GM19240 (cell line): ENCODE measurements around the gene ANTXR2.
"Not testable (repeated sequence)": the region's sequence is repeated elsewhere in the genome, so short reads cannot be mapped to it uniquely, and the experiment has no call there.

ENCODE experiments used
- DNase-seq: peaks from one replicate; pipeline ENCODE4 v3.0.0; 2011; ENCODE audit warnings: low spot score; ENCODE audit not compliant: insufficient read length

ANTXR2 gene

DNA sequence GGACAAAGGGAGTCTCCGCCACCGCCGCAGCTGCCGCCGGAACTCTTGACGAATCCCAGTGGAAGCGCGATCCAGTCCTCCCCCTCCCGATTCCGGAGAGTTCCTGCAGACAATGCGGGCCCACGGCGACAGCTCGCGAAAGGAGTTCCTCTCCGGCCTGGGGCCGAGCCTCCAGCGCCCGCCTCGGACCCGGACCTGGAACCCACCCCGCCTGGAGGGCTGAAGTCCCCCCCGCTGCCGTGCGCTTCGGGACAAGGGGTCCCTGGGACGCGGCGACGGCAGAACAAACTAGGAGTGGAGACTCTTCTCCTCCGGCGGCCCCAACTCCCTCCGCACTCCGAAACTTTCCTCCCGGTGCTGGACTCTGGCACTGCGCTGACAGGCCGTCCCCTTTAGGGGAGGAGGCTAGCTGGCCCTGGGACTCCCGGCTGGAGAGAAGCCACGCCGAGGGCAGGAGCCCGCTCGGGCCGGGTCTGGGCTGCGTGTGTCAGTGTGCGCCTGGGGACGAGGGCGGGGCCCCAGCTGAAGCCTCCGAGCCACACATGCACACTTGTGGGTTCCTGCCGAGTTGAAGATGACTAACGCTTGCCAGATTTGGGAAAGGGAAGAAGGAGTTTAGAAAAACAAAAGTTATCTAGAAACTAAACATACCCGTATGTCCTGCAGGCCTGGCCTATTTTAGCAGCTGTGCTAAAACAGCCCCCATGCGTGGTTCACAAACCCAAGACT lies at the start of gene ANTXR2:
Gene ANTXR2, minus strand, starts transcription at position 486 of the 729 bp plus-strand sequence. CDS start 669 bp downstream, outside the sequence.
- no peak for DNase-seq

DNA sequence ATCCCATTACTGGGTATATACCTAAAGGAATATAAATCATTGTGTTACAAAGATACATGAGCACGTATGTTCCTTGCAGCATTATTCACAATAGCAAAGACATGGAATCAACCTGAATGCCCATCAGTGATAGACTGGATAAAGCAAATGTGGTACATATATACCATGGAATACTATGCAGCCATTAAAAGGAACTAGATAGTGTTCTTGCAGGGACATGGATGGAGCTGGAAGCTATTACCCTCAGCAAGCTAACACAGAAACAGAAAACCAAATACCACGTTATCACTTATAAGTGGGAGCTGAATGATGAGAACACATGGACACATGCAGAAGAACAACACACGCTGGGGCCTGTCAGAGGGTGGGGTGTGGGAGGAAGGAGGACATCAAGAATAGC lies 48.8 kb upstream of the ANTXR2 start:
- DNase-seq: not testable (repeated sequence)

DNA sequence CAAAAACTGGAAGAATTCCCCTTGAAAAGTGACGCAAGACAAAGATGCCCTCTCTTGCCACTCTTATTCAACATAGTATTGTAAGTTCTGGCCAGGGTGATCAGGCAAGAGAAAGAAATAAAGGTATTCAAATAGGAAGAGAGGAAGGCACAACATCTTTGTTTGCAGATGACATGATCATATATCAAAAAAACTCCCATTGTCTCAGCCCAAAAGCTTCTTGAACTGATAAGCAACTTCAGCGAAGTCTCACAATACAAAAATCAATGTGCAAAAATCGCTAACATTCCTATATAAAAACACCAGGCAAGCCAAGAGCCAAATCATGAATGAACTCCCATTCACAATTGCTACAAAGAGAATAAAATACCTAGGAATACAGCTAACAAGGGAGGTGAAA lies 46.6 kb upstream of the ANTXR2 start:
- DNase-seq: not testable (repeated sequence)

DNA sequence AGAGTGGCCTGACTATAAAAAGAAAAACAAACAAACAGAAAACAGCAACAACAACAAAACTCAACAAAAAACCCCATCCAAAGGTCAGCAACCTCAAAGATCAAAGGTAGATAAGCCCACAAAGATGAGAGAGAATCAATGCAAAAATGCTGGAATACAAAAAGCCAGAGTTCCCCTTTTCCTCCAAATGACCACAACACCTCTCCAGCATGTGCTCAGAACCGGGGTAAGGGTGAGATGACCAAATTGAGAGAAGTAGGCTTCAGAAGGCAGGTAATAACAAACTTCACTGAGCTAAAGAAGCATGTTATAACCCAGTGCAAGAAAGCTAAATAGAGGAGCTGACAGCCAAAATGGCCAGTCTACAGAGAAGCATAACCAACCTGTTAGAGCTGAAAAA lies 43.5 kb upstream of the ANTXR2 start:
- DNase-seq: no peak

DNA sequence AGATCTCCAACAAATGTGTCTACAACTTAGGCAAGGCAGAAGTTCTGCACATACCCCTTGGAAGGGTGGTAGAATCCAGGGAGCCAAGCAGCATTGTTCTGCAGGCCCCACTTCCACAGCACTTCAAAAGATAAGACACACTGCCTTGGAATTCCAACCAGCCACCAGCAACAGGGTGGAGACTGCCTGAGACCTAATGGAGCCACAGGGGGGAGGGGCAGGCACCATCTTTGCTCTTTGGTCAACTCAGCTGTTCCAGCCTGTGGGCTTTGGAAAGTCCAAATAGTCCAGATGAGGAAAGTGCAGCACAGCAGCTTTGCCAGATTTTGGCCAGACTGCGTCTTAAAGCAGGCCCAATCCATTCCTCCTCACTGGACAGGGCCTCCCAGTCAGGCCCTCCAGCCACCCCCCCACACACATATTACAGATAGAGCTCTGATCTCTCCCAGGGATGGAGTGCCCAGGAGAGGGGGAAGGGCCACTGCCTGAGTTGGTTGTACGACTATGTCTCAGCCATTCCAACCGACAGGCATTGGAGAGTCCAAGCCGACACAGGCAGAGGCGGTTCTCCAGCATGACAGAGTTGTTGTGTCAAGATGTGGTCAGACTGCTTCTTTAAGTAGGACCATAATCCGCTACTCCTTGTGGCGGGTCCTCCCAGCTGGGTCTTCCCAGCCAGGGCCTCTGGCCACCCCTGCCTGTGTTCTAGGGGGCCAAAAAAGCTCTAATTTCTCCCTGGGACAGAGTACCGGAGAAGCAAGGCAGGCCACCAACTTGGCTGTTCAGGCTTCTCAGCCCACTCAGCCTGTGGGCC lies 42.5 kb upstream of the ANTXR2 start:
- no peak for DNase-seq

DNA sequence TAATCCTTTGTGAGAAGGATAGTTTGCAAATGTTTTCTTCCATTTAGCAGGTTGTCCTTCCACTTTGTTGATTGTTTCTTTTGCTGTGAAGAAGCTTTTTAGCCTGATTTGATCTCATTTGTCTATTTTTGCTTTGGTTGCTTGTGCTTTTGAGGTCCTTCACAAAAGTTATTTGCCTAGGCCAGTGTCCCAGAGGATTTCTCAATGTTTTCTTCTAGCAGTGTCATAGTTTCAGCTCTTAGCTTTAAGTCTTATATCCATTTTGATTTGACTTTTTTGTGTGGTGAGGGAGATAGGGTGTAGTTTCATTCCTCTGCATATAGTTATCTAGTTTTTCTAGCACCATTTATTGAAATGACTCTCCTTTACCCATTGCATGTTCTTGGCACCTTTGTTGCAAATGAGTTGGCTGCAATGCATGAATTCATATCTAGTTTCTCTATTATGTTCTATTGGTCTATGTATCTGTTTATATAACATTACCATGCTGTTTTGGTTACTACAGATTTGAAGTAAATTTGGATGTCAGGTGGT lies 41.8 kb upstream of the ANTXR2 start:
- no peak for DNase-seq

DNA sequence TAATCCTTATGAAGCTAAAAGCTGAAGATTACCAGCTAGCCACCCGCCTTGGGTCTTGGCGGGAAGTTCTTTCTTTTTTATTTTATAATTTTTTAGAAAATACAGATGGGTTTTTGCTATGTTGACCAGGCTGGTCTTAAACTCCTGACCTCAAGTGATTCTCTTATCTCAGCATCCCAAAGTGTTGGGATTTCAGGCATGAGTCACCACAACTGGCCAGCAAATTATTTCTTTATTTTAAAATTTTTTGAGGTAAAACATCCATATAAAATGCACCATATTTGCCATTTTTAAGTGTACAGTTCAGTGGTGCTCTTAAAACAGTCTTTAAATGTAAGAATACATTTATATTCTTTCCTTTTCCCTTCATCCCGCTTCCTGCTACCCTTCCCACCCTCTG lies 40.6 kb upstream of the ANTXR2 start:
- no peak for DNase-seq

DNA sequence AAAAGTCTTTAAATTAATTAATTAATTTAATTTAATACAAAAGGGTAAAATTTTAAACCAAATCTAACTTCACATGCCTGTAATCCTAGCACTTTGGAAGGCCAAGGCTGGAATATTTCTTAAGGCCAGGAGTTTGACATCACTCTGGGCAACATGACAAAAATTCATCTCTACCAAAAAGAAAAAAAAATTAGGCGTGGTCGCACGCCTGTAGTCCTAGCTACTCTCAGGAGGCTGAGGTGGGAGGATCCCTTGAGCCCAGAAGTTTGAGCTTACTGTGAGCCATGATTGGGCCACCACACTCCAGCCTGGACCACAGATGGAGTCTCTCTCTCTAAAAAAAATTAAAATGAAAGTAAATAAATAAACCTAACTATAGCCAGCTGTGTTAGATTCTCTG lies 39.2 kb upstream of the ANTXR2 start:
- DNase-seq: no peak

DNA sequence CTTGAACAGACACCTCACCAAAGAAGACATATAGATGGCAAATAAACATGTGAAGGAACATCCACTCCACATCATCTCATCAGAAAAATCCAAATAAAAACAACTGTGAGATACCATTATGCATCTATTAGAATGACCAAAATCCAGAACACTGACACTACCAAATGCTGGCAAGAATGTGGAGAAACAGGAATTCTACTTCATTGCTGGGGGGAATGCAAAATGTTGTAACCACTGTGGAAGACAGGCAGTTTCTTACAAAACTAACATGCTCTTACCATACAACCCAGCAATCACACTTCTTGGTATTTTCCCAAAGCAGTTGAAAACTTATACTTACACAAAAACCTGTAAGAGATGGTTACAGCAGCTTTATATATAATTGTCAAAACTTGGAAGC lies 38.2 kb upstream of the ANTXR2 start:
- DNase-seq: no peak

DNA sequence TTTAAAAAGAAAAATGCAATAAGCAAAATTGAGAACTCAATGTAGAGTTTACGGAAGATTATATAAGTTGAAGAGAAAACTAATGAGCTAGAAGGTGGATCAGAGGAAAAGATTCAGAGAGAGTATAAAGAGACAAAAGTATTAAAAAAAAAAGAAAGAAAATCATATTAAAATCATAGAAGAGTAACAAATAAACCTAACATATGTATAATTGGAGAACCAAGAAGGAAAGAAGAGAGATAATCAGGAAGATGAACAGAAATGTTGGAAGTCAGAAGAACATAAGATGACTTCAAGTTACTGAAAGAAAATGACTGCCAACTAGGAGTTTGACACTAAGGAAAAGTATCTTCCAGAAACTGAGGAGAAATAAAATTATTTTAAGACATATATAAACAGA lies 34.3 kb upstream of the ANTXR2 start:
- DNase-seq: no peak

DNA sequence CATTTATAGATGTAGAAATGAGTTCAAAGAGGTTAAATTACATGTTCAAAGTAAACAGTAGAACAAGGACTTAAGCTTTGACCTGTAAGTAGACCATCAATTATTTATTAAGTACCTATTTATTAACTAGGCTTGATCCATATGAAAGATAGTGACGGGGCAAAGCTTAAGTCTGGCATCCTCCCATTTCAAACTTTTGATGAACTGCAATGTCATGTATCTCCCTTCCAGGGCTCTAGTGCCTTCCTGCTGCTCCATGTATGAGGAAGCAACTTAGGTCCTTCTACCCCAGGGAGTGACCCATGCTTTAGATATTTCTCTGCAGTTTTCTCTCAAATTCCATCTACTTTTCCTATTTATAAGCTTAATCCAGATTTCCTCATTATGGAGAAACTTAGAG lies 31.9 kb upstream of the ANTXR2 start:
- DNase-seq: no peak

DNA sequence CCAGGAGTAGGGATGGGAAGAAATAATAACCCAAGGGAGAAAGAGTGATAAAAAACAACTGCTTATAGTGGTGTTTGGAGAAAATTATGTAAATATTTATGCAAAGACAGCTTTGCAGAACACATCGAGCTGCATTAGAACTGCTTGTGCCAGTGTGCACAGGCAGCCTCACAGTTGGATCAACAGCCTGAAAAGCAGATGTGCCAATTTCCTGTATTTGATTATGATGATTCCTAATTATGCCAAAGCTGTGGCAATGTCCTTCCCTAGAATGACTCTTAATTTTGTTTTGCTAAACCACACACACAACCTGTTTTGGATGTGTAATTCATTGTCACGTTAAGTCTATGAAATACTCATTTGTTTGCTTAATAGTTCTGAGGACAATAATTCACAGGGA lies 30.6 kb upstream of the ANTXR2 start:
- no peak for DNase-seq

DNA sequence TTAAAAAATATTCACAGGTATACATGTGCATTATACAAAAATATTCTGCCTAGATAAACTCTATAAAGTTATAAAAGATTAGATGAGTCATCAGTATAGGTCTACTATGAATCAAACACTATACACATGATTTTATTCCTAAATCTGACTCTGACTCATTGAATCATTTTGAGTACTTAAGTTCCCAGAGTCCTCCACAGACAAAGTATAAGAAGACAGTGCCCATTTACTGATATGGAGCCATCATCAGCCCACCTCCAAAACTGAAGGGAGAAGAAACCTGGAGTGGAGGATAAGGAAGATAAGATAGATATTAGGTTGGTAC lies 28.7 kb upstream of the ANTXR2 start:
- DNase-seq: no peak

DNA sequence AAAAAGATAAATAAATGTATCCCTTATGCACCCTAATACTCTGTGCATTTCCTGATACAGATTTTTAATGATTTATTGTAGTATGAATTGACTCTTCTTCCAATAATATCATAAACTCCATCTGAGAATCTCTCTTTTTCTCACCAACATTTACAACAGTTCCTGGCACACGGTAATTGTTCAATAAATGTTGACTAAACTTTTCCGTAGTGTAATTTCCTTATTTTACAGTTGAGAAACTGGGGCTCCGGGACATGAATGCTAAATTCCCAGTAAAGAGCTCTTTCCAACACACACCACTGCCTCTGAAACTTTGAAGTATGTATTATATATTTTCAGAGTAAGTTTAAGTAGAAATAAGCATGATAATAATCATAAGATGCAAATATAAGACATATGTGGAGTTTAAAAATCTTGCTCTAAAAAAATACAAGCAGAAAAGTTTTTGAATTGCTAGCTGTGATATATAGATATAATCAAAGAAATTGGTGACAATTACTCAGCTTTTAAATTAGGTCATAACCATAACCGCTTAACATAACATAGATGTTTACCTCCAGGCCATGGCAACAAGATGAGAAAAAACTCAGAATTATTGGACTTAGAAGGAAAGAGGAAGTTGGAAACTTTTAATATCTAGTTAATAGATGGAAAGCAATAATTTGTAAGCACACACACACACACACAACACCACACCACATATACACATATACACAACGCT lies 28.2 kb upstream of the ANTXR2 start:
- DNase-seq: no peak

DNA sequence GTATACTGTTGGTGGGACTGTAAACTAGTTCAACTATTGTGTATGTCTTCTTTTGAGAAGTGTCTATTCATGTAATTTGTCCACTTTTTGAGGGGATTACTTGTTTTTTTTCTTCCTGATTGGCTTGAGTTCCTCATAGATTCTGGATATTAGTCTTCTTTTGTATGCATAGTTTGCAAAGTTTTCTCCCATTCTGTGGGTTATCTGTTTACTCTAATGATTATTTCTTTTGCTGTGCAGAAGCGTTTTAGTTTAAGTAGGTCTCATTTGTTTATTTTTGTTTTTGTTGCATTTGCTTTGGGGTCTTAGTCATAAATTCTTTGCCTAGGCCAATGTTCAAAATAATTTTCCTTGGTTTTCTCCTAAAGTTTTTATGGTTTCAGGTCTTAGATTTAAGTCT lies 26.6 kb upstream of the ANTXR2 start:
- DNase-seq: no peak

DNA sequence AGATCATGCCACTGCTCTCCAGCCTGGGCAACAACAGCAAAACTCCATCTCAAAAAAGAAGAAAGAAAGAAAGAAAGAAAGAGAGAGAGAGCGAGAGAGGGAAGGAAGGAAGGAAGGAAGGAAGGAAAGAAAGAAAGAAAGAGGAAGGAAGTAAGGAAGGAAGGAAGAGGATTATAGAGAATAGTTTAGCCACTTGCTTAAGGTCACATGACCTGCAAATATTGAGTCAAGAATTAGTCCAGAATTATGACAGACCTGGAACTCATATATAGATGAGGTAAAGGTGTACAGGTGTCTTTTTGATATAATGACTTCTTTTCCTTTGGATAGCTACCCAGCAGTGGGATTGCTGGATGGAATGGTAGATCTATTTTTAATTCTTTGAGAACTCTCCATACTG lies 25.6 kb upstream of the ANTXR2 start:
- no peak for DNase-seq

DNA sequence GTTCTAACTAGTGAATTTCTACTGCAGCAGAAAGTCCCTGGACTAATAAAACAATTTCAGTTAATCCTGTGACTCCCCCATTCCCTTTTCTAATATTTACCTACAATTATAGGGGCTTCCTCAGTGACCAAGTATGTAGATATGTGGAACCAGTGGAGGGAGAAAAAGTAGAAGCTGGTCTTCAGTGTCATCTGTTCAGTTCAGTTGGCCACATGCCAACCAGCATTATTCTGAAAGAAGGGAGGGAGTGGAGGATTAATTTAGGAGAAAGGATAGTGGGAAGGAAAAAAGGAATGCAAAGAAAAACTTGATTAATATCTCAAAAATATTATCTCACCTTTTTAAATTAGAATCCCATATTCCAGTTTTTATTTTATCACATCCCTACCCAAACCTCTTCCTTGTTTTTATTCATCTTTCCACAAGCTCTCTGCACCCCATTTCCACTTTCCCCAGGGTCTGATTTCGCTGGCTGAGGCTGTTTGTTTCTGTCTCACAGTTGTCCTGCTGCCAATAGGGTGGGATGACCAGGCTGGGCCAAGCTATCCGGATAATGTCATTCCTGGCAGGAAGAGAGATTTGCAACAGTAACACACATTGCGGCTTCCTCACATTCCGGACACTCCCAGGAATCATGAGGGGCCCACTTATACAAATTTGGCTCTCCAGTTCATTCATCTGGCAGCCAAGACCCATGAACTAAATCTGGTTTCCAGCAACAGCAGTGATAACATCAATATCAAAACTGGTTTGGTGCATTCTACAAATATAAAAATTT lies 24.6 kb upstream of the ANTXR2 start:
- no peak for DNase-seq

DNA sequence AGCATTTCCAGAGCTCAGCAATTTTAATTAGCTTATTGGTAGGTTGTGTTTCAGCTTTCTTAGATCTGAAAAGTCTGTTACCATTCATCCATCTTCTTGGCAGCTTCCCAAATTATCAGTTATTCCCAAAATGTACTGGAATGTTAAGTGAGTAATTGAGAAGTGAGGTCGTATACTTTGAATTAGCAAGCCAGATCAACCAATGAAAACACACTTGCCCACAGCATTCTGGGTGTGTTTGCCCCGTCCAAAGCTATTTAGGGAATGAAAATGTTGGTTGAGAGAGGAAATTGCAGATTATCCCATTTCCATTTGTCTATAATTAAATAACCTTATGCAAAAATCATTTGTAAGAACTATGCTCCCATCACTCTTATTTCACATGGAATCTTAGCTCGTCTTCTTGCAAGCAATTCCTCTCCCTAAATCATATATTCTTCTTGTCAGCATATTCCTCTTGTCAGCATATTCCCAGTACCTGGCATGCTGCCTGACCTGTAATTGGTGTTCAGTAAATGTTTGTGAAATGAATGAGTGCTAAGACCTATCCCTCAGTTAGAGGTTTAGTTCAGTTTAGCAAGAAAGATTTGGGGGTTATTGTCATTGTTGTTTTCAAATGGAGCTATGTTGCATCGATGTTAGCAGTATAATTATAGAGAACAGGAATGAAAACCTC lies 23.3 kb upstream of the ANTXR2 start:
- DNase-seq: no peak

DNA sequence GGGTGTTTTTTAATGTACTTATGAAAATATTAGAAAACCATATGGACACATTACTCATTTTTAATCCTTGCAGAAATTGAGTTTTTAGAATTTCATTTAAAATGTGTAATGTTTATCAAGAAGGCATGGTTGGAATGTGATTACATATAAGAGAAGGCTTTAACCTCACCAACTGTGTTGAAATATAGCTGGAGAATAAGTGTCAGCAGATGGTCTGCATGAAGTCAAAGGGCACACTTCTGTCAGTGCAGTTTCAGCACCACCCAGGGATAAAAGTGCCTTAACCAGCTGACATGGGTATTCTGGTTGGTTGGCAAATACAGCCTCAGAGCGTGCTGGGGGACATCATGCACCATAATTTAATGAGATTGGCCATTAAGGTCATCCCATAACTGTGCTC lies 21.2 kb upstream of the ANTXR2 start:
- DNase-seq: no peak

DNA sequence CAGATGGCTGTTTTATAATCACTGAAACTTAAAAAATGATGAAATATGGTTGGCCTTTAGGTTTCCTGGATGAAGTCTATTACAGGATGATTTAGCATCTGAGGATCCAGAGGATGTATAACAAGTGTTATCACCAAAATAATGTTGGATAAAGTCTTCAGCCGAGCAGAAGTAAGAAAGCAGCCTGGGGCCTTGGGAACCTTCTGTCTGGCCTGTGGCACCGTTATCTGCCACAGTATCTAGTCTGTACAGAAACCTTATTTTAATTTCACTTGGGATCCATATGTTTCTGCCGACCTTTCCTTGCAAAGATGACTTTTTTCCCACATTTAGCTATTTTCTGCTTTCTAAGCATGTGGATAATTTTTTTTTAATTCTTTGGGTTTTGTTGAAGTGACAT lies 20.5 kb upstream of the ANTXR2 start:
- no peak for DNase-seq

DNA sequence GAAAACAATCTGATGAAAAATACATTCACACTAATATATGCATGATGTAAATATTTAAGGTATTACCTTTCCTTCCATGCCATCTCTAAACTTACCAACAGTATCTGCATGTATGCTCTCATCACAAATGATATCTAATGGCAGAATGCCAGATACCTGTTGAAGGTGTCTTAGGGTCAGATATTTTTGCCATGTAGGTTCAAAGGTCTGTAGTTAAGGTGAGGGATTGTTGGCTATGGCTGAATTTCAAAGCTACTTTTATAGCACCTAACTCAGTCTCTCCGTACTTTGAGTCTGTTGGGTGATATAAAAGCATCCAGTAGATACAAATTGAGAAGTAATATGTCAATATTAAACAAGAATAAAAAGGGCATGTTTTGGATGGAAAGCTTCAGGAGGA lies 19.8 kb upstream of the ANTXR2 start:
- no peak for DNase-seq
